AG04450 (cell line): Measurements from ENCODE around the gene POLR2J. TPM values are rescaled to one million over a fixed set of nuclear protein-coding genes. Genes with fewer than 3 reads are reported as not detected.
"Not testable (repeated sequence)": the region's sequence is repeated elsewhere in the genome, so short reads cannot be mapped to it uniquely, and the experiment has no call there.

ENCODE experiments used
- CTCF ChIA-PET: fragments of 300-600, 350-600 bp; formaldehyde crosslinking; extraction: SDS; loops from one replicate; lab custom pipeline; 2022; ENCODE audit warnings: antibody characterized with exemption, inconsistent platforms; lab: Charles Lee
- POLR2A ChIA-PET: fragments of 350-600 bp; formaldehyde crosslinking; extraction: SDS; loops from one replicate; lab custom pipeline; 2021; ENCODE audit warnings: antibody characterized with exemption, inconsistent platforms; lab: Yijun Ruan, JAX
- DNase-seq: peaks from one replicate; pipeline ENCODE4 v3.0.0-alpha.2; 2011; ENCODE audit warnings: low read depth, low spot score
- H3K27ac ChIP-seq: one replicate; pipeline ENCODE4 v1.5.1; 2012; ENCODE audit warnings: low read depth, low read length, control low read depth
- H3K27me3 ChIP-seq: one replicate; pipeline ENCODE4 v1.6.0; 2012; ENCODE audit warnings: low read length; ENCODE audit not compliant: control insufficient read depth, insufficient read depth
- H3K4me3 ChIP-seq: 2 replicates; pipeline ENCODE4 v1.5.1; 2011; ENCODE audit warnings: mild to moderate bottlenecking, low read depth, low read length, control low read depth
- H3K9me3 ChIP-seq: 2 replicates; pipeline ENCODE4 v1.5.1; 2012; ENCODE audit warnings: low read length; ENCODE audit not compliant: control insufficient read depth, insufficient read depth
- polyA plus RNA-seq: library from polyadenylated mRNA; depleted of rRNA; stranded (reverse); fragments of >200 nt; gene quantifications from 2 replicates; pipeline ENCODE4 v1.2.3, GENCODE V29; 2011
- TF ChIP-seq, protein P1 (sequence below): IDR thresholded peaks from 2 replicates; pipeline ENCODE4 v1.5.1; 2011; ENCODE audit warnings: low read depth, low read length, control low read depth, inconsistent platforms

The POLR2J gene
- polyA plus RNA-seq, 1 experiment: 55.3 TPM

GRCh38 chr7:102493220-102493935, 14.7 kb upstream of the POLR2J start:
- H3K27ac ChIP-seq, H3K27me3 ChIP-seq, H3K9me3 ChIP-seq, POLR2A ChIA-PET, DNase-seq, H3K4me3 ChIP-seq, CTCF ChIA-PET: not testable (repeated sequence)

- H3K27ac ChIP-seq, POLR2A ChIA-PET, H3K4me3 ChIP-seq, H3K27me3 ChIP-seq, CTCF ChIA-PET, DNase-seq, H3K9me3 ChIP-seq: not testable (repeated sequence)
Measured at GRCh38 chr7:102490529-102491075, 11.9 kb upstream of the POLR2J start.

DNA sequence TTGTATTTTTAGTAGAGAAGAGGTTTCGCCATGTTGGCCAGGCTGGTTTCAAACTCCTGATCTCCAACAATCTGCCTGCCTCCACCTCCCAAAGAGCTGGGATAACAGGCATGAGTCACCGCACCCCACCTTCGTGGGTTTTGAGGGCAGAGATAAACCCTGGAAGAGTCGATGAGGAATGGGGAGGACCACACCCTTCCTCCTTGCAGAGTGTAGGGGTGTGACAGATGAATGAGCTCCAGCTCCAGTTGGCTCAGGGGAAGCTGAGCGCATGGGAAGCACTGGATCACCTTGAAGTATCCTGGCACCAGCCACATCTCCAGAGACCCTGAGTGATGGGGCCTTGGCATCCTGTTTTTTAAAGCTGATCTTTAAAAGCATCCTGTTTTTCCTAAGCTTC, 5.6 kb upstream of the POLR2J start:
- POLR2A ChIA-PET, H3K4me3 ChIP-seq, H3K27ac ChIP-seq, DNase-seq, H3K27me3 ChIP-seq, CTCF ChIA-PET, H3K9me3 ChIP-seq: not testable (repeated sequence)

DNA sequence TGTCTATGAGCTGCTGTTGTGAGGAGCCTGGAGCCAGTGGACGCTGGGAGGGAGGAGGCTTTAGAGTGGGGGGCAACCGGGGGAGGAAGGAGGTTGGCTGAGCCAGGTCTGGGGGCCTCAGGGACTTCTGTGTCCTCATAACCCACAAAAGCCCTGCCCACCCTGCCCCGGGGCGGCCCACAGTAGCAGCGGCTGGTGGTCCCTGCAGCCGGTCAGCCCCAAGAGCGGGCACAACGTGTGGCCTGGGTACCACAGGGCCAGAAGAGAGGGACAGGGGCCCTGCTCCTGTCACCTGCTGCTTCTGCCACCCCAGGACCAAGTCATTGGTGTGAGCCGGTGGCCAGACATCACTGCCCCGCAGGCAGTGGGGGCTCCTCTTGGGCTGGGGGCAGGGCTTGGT, 3.2 kb upstream of the POLR2J start:
- POLR2A ChIA-PET, H3K27ac ChIP-seq, H3K27me3 ChIP-seq, DNase-seq, H3K9me3 ChIP-seq, CTCF ChIA-PET, H3K4me3 ChIP-seq: not testable (repeated sequence)

DNA sequence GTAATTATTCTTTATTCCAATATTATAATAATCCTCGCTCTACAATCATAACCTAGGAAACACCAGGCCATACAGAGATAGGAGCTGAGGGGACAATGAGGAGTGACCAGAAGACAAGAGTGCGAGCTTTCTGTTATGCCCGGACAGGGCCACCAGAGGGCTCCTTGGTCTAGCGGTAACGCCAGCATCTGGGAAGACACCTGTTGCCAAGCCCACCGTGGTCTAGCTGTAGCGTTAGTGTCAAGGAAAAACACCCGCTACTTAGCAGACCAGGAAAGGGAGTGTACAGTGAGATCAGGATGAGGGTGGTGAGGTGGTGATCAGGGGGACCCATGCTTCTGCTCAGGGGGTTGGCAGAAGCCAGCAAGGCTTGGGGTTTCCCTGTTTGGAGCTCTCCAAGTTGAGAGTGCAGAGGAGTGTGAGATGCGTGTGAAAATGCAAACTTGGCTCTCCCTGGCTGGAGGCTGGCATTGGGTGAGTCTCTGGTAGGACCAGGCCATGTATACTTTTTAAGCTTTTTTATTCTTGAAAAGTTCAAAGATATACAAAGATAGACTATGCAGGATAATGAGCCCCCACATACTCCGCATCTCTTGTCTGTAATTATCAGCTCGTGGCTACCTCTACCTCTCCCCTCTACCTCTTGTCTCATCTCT, 1.4 kb upstream of the POLR2J start:
- H3K27me3 ChIP-seq, POLR2A ChIA-PET, H3K4me3 ChIP-seq, H3K27ac ChIP-seq, H3K9me3 ChIP-seq, DNase-seq: not testable (repeated sequence)
- CTCF ChIA-PET: interaction anchor here (1.1 kb wide), 1 partner anchor 30 kb away, joined by 3 read pairs; no protein-coding TSS in a partner anchor
- TF ChIP-seq, protein P1, sequence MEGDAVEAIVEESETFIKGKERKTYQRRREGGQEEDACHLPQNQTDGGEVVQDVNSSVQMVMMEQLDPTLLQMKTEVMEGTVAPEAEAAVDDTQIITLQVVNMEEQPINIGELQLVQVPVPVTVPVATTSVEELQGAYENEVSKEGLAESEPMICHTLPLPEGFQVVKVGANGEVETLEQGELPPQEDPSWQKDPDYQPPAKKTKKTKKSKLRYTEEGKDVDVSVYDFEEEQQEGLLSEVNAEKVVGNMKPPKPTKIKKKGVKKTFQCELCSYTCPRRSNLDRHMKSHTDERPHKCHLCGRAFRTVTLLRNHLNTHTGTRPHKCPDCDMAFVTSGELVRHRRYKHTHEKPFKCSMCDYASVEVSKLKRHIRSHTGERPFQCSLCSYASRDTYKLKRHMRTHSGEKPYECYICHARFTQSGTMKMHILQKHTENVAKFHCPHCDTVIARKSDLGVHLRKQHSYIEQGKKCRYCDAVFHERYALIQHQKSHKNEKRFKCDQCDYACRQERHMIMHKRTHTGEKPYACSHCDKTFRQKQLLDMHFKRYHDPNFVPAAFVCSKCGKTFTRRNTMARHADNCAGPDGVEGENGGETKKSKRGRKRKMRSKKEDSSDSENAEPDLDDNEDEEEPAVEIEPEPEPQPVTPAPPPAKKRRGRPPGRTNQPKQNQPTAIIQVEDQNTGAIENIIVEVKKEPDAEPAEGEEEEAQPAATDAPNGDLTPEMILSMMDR: peak; percentile 51

- H3K27ac ChIP-seq, POLR2A ChIA-PET, H3K9me3 ChIP-seq, H3K27me3 ChIP-seq, H3K4me3 ChIP-seq, DNase-seq: not testable (repeated sequence)
- CTCF ChIA-PET: interaction anchor here (1.1 kb wide), 1 partner anchor 29 kb away, joined by 3 read pairs; no protein-coding TSS in a partner anchor
Measured at GRCh38 chr7:102479209-102479584, 475 bp upstream of the POLR2J start.

- POLR2A ChIA-PET, H3K27ac ChIP-seq, H3K4me3 ChIP-seq, DNase-seq, CTCF ChIA-PET, H3K27me3 ChIP-seq, H3K9me3 ChIP-seq: not testable (repeated sequence)
Measured at GRCh38 chr7:102474736-102475435, 3.8 kb downstream of the POLR2J start.

- CTCF ChIA-PET, H3K9me3 ChIP-seq, H3K4me3 ChIP-seq, H3K27me3 ChIP-seq, H3K27ac ChIP-seq, POLR2A ChIA-PET, DNase-seq: not testable (repeated sequence)
Measured at GRCh38 chr7:102474116-102474515, 4.6 kb downstream of the POLR2J start.
